ENCODE measurements around the gene CMIP. TPM values are rescaled to one million over a fixed set of nuclear protein-coding genes. Genes with fewer than 3 reads are reported as not detected.

CMIP gene
- polyA plus RNA-seq, 1 experiment, result 4.9 TPM

DNA sequence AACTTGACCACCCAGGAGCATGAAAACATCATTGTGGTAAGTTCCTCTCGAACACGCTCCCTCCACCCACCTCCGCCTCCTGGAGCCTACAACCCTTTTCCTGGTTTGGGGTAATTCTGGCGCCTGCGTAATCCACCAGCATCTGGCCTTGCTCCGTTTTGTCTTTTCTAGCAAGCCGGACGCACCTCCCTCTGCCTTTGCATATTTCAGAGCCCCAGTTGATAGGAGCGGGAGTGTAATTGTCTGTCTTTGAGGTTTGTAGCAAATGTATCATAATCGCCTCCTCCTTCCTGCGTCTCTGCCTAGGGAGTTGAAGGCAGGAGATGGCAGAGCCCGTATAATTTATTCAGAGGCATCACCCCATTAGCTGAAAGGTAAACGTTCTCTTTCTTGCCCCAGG, 213.2 kb downstream of the CMIP start:
- DNase-seq (ENCODE audit: low read depth), result no peak
- ChIA-PET POLR2A (no interaction called here), CTCF (no interaction called here)
- no peak overlapping the region for H3K4me3 ChIP-seq (ENCODE audit: low read depth, low read length)
- TF ChIP-seq, protein P1, sequence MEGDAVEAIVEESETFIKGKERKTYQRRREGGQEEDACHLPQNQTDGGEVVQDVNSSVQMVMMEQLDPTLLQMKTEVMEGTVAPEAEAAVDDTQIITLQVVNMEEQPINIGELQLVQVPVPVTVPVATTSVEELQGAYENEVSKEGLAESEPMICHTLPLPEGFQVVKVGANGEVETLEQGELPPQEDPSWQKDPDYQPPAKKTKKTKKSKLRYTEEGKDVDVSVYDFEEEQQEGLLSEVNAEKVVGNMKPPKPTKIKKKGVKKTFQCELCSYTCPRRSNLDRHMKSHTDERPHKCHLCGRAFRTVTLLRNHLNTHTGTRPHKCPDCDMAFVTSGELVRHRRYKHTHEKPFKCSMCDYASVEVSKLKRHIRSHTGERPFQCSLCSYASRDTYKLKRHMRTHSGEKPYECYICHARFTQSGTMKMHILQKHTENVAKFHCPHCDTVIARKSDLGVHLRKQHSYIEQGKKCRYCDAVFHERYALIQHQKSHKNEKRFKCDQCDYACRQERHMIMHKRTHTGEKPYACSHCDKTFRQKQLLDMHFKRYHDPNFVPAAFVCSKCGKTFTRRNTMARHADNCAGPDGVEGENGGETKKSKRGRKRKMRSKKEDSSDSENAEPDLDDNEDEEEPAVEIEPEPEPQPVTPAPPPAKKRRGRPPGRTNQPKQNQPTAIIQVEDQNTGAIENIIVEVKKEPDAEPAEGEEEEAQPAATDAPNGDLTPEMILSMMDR (IDR thresholded peaks at IDR 0.05; ENCODE audit: insufficient read depth, low read depth, low read length), result no peak
- H3K36me3 ChIP-seq (ENCODE audit: control insufficient read depth, insufficient read depth, low read length), result peaks cover 13% of the 10 kb centered on the region
- H3K27me3 ChIP-seq (ENCODE audit: control insufficient read depth, insufficient read depth, low read length), result no peaks in the 10 kb centered on the region

DNA sequence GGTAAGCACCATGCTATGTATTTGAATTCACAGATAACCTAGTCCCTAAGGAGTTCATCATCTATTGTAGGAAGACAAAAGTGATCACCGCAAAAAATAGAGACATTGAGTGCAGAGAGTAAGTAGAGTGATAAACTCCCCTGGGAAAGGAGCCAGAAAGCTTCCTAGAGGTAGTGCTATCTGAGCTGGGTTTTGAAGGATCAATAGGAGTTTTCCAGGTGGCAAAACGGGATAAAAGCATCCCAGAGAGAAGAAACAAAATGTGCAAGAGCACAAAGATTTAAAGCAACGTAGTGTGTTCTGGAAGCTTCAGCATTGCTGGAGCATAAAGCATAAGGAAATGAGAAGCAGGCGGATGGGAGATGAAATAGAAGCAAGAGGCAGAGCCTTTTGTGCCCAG, 213.8 kb downstream of the CMIP start:
- no peaks in the 10 kb centered on the region for H3K27me3 ChIP-seq (ENCODE audit: control insufficient read depth, insufficient read depth, low read length)
- POLR2A ChIA-PET, result no interaction called here
- CTCF ChIA-PET, result no interaction called here
- peaks cover 13% of the 10 kb centered on the region for H3K36me3 ChIP-seq (ENCODE audit: control insufficient read depth, insufficient read depth, low read length)
- TF ChIP-seq, protein P1 (IDR thresholded peaks at IDR 0.05; ENCODE audit: insufficient read depth, low read depth, low read length), result no peak
- no peak overlapping the region for H3K4me3 ChIP-seq (ENCODE audit: low read depth, low read length)
- DNase-seq (ENCODE audit: low read depth), result no peak

DNA sequence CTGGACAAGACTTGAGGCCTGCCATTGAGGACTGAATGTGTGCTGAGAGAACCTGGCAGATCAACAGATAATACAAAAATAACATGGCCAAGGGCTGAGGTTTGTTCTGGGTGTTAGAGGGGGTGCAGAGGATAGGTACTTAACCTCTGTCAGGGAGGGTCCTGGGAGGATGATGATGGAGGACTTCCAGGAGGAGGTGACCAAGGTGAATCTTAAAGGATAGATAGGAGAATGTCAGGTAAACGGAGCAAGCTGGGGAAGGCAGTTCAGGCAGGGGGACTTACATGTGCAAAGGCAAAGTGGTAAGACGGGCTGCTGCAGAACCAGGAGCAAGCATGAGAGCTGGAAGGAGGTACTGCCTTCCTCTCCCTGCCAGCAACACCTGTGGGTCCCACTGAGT, 214.6 kb downstream of the CMIP start:
- Histone ChIP-seq H3K4me3 (ENCODE audit: low read depth, low read length) (no peak overlapping the region), H3K36me3 (ENCODE audit: control insufficient read depth, insufficient read depth, low read length) (peaks cover 12% of the 10 kb centered on the region), H3K27me3 (ENCODE audit: control insufficient read depth, insufficient read depth, low read length) (no peaks in the 10 kb centered on the region)
- no peak for DNase-seq (ENCODE audit: low read depth)
- ChIA-PET POLR2A (no interaction called here), CTCF (interaction anchor here (1.2 kb wide), 1 partner anchor 9 kb away, joined by 4 read pairs; no protein-coding TSS in a partner anchor)
- TF ChIP-seq, protein P1 (IDR thresholded peaks at IDR 0.05; ENCODE audit: insufficient read depth, low read depth, low read length), result no peak

DNA sequence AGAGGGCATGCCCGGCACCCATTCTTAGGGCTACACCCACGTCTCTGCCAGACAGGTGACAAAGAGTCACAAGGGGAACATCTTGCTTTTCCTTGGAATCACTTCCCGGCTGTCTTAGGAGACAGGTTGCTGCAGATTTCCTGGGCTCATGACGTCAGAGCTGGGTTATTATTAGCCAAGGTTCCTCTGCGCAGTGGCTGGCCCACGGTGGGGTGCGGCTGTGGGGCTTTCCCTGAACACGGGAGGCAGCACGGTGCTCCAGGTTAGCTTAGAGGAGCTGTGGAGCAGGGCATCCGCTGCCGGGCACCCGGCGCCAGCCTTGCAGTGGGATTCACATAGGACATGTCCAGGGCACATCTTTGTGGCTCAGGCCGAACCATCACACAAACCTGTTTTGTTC, 216.5 kb downstream of the CMIP start:
- no peak for DNase-seq (ENCODE audit: low read depth)
- Histone ChIP-seq H3K4me3 (ENCODE audit: low read depth, low read length) (no peak overlapping the region), H3K27me3 (ENCODE audit: control insufficient read depth, insufficient read depth, low read length) (no peaks in the 10 kb centered on the region), H3K36me3 (ENCODE audit: control insufficient read depth, insufficient read depth, low read length) (peaks cover 13% of the 10 kb centered on the region)
- TF ChIP-seq, protein P1 (IDR thresholded peaks at IDR 0.05; ENCODE audit: insufficient read depth, low read depth, low read length), result no peak
- POLR2A ChIA-PET, result no interaction called here
- CTCF ChIA-PET, result no interaction called here

DNA sequence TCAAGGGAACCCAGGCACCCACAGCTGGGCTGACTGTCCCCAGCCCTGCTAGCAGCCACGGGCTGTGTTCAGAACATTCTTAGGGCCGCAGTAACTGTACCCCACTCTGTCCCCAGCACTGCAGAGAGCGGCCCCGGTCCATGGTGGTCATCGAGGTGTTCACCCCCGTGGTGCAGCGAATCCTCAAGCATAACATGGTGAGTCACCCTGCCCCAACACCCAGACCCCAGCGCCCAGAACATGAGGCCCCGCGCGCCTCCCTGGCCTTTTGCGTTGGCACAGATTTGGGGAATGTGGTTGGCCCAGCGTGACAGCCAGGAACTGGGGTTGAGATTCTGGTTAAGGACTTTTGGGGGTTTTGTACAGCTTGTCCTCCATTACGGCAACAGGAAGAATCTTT, 219.5 kb downstream of the CMIP start:
- Histone ChIP-seq H3K4me3 (ENCODE audit: low read depth, low read length) (no peak overlapping the region), H3K36me3 (ENCODE audit: control insufficient read depth, insufficient read depth, low read length) (peaks cover 13% of the 10 kb centered on the region; the same call in 1 of the 2 replicates), H3K27me3 (ENCODE audit: control insufficient read depth, insufficient read depth, low read length) (no peaks in the 10 kb centered on the region)
- TF ChIP-seq, protein P1 (IDR thresholded peaks at IDR 0.05; ENCODE audit: insufficient read depth, low read depth, low read length), result no peak
- DNase-seq (ENCODE audit: low read depth), result no peak
- ChIA-PET CTCF (interaction anchor here (1.2 to 1.3 kb wide), 2 partner anchors 10 to 33 kb away, joined by 3 to 6 read pairs; no protein-coding TSS in a partner anchor), POLR2A (no interaction called here)
